SU-DHL-6 (cell line): Measurements from ENCODE around the gene MYZAP.

Experiments
- CTCF ChIP-seq: fragments of 200-600 bp; sonication (generic); IDR thresholded peaks from one replicate; pipeline ENCODE4 v1.5.1; 2017; ENCODE audit warnings: antibody characterized with exemption, mild to moderate bottlenecking, low read length, moderate library complexity; ENCODE audit not compliant: insufficient read depth, poor library complexity, severe bottlenecking
- EZH2phosphoT487 ChIP-seq: fragments of 200-600 bp; sonication (generic), shearing (Covaris generic); conservative IDR thresholded peaks from 2 replicates; pipeline ENCODE4 v1.6.1; 2018; ENCODE audit warnings: mild to moderate bottlenecking, antibody characterized with exemption, low read length, moderate library complexity, mixed read lengths

- TF ChIP-seq CTCF (no peak), EZH2phosphoT487 (no peak)
Measured at GRCh38 chr15:57611938-57612337, 20.2 kb downstream of the MYZAP start.
